H1 (cell line): ENCODE measurements around the gene KLF6. TPM values are rescaled to one million over a fixed set of nuclear protein-coding genes. Genes with fewer than 3 reads are reported as not detected.

Source experiments
- CTCF ChIA-PET: fragments of 300-600 bp; sonication (Branson Sonifier 250); formaldehyde crosslinking; loops from one replicate; lab custom pipeline; 2021; ENCODE audit not compliant: partially characterized antibody; lab: Charles Lee
- POLR2A ChIA-PET: fragments of 300-600 bp; sonication (Branson Sonifier 250); formaldehyde crosslinking; loops from one replicate; lab custom pipeline; 2021; ENCODE audit warnings: inconsistent platforms; ENCODE audit not compliant: partially characterized antibody; lab: Charles Lee
- DNase-seq, 2 experiments: peaks; one replicate each; pipeline versions ENCODE4 v3.0.0 to v3.0.0-alpha.2; 2010 to 2022; ENCODE audit warnings: low spot score in 2 of 2, low read depth in 1 of 2, mixed read lengths in 1 of 2
- FAIRE-seq: peaks from 2 replicates; lab custom pipeline; 2011; peaks lifted over from hg19 to GRCh38; lab: Jason Lieb, UNC
- H2AFZ ChIP-seq: 2 replicates; pipeline ENCODE4 v1.8.1; 2012; ENCODE audit warnings: low read length, inconsistent platforms
- H2AK5ac ChIP-seq: 2 replicates; pipeline ENCODE4 v1.6.1; 2013; ENCODE audit warnings: low read depth, low read length
- H2BK120ac ChIP-seq: replicated peaks from 2 replicates; pipeline ENCODE3; 2013; ENCODE audit warnings: low read depth, low read length, inconsistent platforms
- H2BK12ac ChIP-seq: 2 replicates; pipeline ENCODE4 v1.6.1; 2013; ENCODE audit warnings: low read depth, low read length
- H2BK15ac ChIP-seq: 2 replicates; pipeline ENCODE4 v1.6.1; 2013; ENCODE audit warnings: low read length
- H2BK20ac ChIP-seq: 2 replicates; pipeline ENCODE4 v1.6.1; 2013; ENCODE audit warnings: low read length
- H2BK5ac ChIP-seq: 2 replicates; pipeline ENCODE4 v1.6.1; 2013; ENCODE audit warnings: low read depth, low read length
- H3K14ac ChIP-seq: 2 replicates; pipeline ENCODE4 v1.6.1; 2013; ENCODE audit warnings: inconsistent platforms; ENCODE audit not compliant: insufficient read length
- H3K18ac ChIP-seq: 2 replicates; pipeline ENCODE4 v1.6.1; 2013; ENCODE audit warnings: low read length; ENCODE audit errors: extremely low read depth
- H3K23ac ChIP-seq: 2 replicates; pipeline ENCODE4 v1.6.1; 2013; ENCODE audit warnings: inconsistent platforms; ENCODE audit not compliant: insufficient read length
- H3K23me2 ChIP-seq: 2 replicates; pipeline ENCODE4 v1.6.1; 2013; ENCODE audit warnings: low read depth, low read length
- H3K27ac ChIP-seq: 2 replicates; pipeline ENCODE4 v1.6.1; 2011; ENCODE audit warnings: low read depth, low read length, inconsistent platforms
- H3K27me3 ChIP-seq, 4 experiments: replicated peaks in 1 of 4; 1 replicate in 1 of 4; 2 replicates in 3 of 4; pipeline versions ENCODE4 v1.6.1 to v1.8.1; 2011 to 2013; ENCODE audit warnings: low read length in 3 of 4, mild to moderate bottlenecking in 3 of 4, inconsistent platforms in 2 of 4, mixed read lengths in 2 of 4, moderate library complexity in 1 of 4; ENCODE audit not compliant: control insufficient read depth in 3 of 4, insufficient read depth in 3 of 4; ENCODE audit errors: extremely low read depth in 1 of 4
- H3K36me3 ChIP-seq, 4 experiments: 2 replicates each; pipeline versions ENCODE4 v1.6.1 to v1.8.1; 2011 to 2013; ENCODE audit warnings: mild to moderate bottlenecking in 4 of 4, low read length in 3 of 4, moderate library complexity in 2 of 4, control low read depth in 1 of 4, inconsistent platforms in 1 of 4; ENCODE audit not compliant: insufficient read depth in 4 of 4, control insufficient read depth in 2 of 4
- H3K4ac ChIP-seq: replicated peaks from 2 replicates; pipeline ENCODE3; 2013; ENCODE audit warnings: low read length, low read depth, mixed read lengths, inconsistent platforms; ENCODE audit not compliant: insufficient read length
- H3K4me1 ChIP-seq, 4 experiments: replicated peaks in 1 of 4; 1 replicate in 1 of 4; 2 replicates in 3 of 4; pipeline versions ENCODE4 v1.6.1 to v1.8.1; 2011 to 2013; ENCODE audit warnings: low read length in 3 of 4, inconsistent platforms in 2 of 4, mixed read lengths in 1 of 4; ENCODE audit not compliant: insufficient read depth in 4 of 4, control insufficient read depth in 3 of 4
- H3K4me2 ChIP-seq, 2 experiments: 2 replicates each; pipeline versions ENCODE4 v1.6.1 to v1.8.1; 2011 to 2013; ENCODE audit warnings: low read depth in 2 of 2, low read length in 2 of 2, control low read depth in 1 of 2, inconsistent platforms in 1 of 2, mild to moderate bottlenecking in 1 of 2; ENCODE audit not compliant: insufficient read depth in 1 of 2
- H3K4me3 ChIP-seq, 4 experiments: fragments of 200-600, 300-600 bp in 1 of 4; sonication (generic), shearing (Covaris generic), sonication (Bioruptor Twin) in 1 of 4; 2 replicates each; pipeline versions ENCODE4 v1.5.1 to v1.8.1; 2011 to 2016; ENCODE audit warnings: low read length in 4 of 4, low read depth in 3 of 4, control low read depth in 2 of 4, inconsistent platforms in 2 of 4, mild to moderate bottlenecking in 2 of 4, mixed read lengths in 1 of 4, moderate library complexity in 1 of 4; ENCODE audit not compliant: insufficient read depth in 2 of 4; ENCODE audit errors: extremely low read depth in 1 of 4
- H3K56ac ChIP-seq: replicated peaks from 2 replicates; pipeline ENCODE3; 2013; ENCODE audit warnings: low read depth, mild to moderate bottlenecking, mixed read lengths, low read length, inconsistent platforms; ENCODE audit not compliant: insufficient read length
- H3K79me1 ChIP-seq: 2 replicates; pipeline ENCODE4 v1.6.1; 2013; ENCODE audit warnings: low read depth, low read length, control low read depth
- H3K79me2 ChIP-seq, 2 experiments: 2 replicates each; pipeline versions ENCODE4 v1.6.1 to v1.8.1; 2012 to 2013; ENCODE audit warnings: low read length in 2 of 2, mild to moderate bottlenecking in 2 of 2, inconsistent platforms in 1 of 2; ENCODE audit not compliant: insufficient read depth in 2 of 2, control insufficient read depth in 1 of 2
- H3K9ac ChIP-seq, 4 experiments: replicated peaks in 1 of 4; 1 replicate in 1 of 4; 2 replicates in 3 of 4; pipeline versions ENCODE4 v1.6.1 to v1.8.1; 2011 to 2013; ENCODE audit warnings: low read depth in 3 of 4, low read length in 3 of 4, control low read depth in 2 of 4, mild to moderate bottlenecking in 2 of 4, moderate library complexity in 2 of 4, inconsistent platforms in 1 of 4; ENCODE audit errors: extremely low read depth in 1 of 4
- H3K9me3 ChIP-seq, 2 experiments: 2 replicates each; pipeline versions ENCODE4 v1.6.1 to v1.8.1; 2012 to 2013; ENCODE audit warnings: mild to moderate bottlenecking in 2 of 2, moderate library complexity in 2 of 2, control low read depth in 1 of 2, inconsistent platforms in 1 of 2, low read depth in 1 of 2, low read length in 1 of 2, mixed read lengths in 1 of 2; ENCODE audit not compliant: insufficient read depth in 2 of 2
- H4K20me1 ChIP-seq, 2 experiments: replicated peaks in 1 of 2; 2 replicates each; pipeline versions ENCODE3 to v1.8.1; 2011 to 2013; ENCODE audit warnings: inconsistent platforms in 2 of 2, low read length in 2 of 2, mild to moderate bottlenecking in 1 of 2; ENCODE audit not compliant: insufficient read depth in 2 of 2, control insufficient read depth in 1 of 2
- H4K5ac ChIP-seq: 2 replicates; pipeline ENCODE4 v1.6.1; 2013; ENCODE audit warnings: low read length, low read depth, mixed read lengths, inconsistent platforms; ENCODE audit not compliant: insufficient read length
- H4K8ac ChIP-seq: 2 replicates; pipeline ENCODE4 v1.8.0; 2013; ENCODE audit warnings: mild to moderate bottlenecking, moderate library complexity, low read length, inconsistent platforms; ENCODE audit not compliant: insufficient read depth; ENCODE audit errors: extremely low read depth
- H4K91ac ChIP-seq: replicated peaks from 2 replicates; pipeline ENCODE3; 2013; ENCODE audit warnings: low read length, mixed read lengths, inconsistent platforms; ENCODE audit not compliant: insufficient read length
- BACH1 ChIP-seq: IDR thresholded peaks from 2 replicates; pipeline ENCODE4 v1.6.1; 2012; ENCODE audit warnings: low read length, improper control_type of control experiment
- CBX8 ChIP-seq: fragments of 300-800, 300-1000 bp; sonication (generic); IDR thresholded peaks from 2 replicates; pipeline ENCODE4 v1.7.1; 2016; ENCODE audit warnings: low read depth, low read length, borderline replicate concordance
- CHD1 ChIP-seq: IDR thresholded peaks from 2 replicates; pipeline ENCODE4 v1.6.1; 2012; ENCODE audit warnings: low read depth, low read length, improper control_type of control experiment
- FOSL1 ChIP-seq: IDR thresholded peaks from 2 replicates; pipeline ENCODE4 v1.6.1; 2011; ENCODE audit warnings: mild to moderate bottlenecking, low read depth, low read length, moderate library complexity; ENCODE audit not compliant: insufficient read depth
- NRF1 ChIP-seq: IDR thresholded peaks from 2 replicates; pipeline ENCODE4 v1.6.1; 2011; ENCODE audit warnings: mild to moderate bottlenecking, low read depth, low read length, improper control_type of control experiment
- PHF8 ChIP-seq: fragments of 200-600 bp; sonication (generic); conservative IDR thresholded peaks from 2 replicates; pipeline ENCODE4 v1.7.1; 2012; ENCODE audit warnings: low read depth, mild to moderate bottlenecking, inconsistent platforms, low read length, moderate library complexity
- SAP30 ChIP-seq: fragments of 300-600 bp; sonication (generic); IDR thresholded peaks from 2 replicates; pipeline ENCODE4 v1.7.1; 2012; ENCODE audit warnings: low read length, moderate library complexity, mild to moderate bottlenecking, inconsistent platforms; ENCODE audit not compliant: insufficient read depth, insufficient replicate concordance
- SIRT6 ChIP-seq: IDR thresholded peaks from one replicate; pipeline ENCODE4 v1.7.1; 2012; ENCODE audit warnings: low read length, inconsistent platforms
- SIX5 ChIP-seq: IDR thresholded peaks from 2 replicates; pipeline ENCODE4 v1.6.1; 2011; ENCODE audit warnings: mild to moderate bottlenecking, low read depth, low read length
- SP1 ChIP-seq: IDR thresholded peaks from 2 replicates; pipeline ENCODE4 v1.6.1; 2011; ENCODE audit warnings: low read depth, low read length
- WGBS, 2 experiments: shearing (Covaris generic) in 1 of 2; methylation state at CpG; one replicate each; pipeline versions ENCODE4 v1.1.6 to v1.1.7; 2013 to 2015; ENCODE audit warnings: low lambda C conversion rate in 2 of 2, mixed read lengths in 2 of 2, inconsistent platforms in 1 of 2, low coverage in 1 of 2, missing lambda C conversion rate in 1 of 2; ENCODE audit not compliant: insufficient replicate concordance in 2 of 2, insufficient coverage in 1 of 2, insufficient read length in 1 of 2; ENCODE audit errors: extremely low coverage in 1 of 2, missing lambda C conversion rate in 1 of 2; 5-methylcytosine and 5-hydroxymethylcytosine counted together
- polyA plus RNA-seq, 7 experiments: library from polyadenylated mRNA; depleted of rRNA in 3 of 7; stranded (reverse) in 5 of 7; unstranded in 2 of 7; fragments of >200 nt in 5 of 7; fragments of 200-250 nt in 2 of 7; gene quantifications; 1 replicate in 5 of 7; 2 replicates in 1 of 7; 4 replicates in 1 of 7; pipeline versions ENCODE4 v1.2.1 to v1.2.3, GENCODE V29; 2011 to 2013; ENCODE audit warnings: missing spikeins in 2 of 7, mixed read lengths in 2 of 7
- total RNA-seq: library from RNA; stranded (reverse); fragmentation: NEBNext Ultra II Directional; extraction: Animal tissue kit (Norgen Biotek cat#: 25700); gene quantifications from 2 replicates; pipeline ENCODE4 v1.2.1, GENCODE V29; 2021
- TF ChIP-seq, protein P1 (sequence below): IDR thresholded peaks from 2 replicates; pipeline ENCODE4 v1.6.1; 2012; ENCODE audit warnings: inconsistent platforms

The KLF6 gene
- total and polyA plus RNA-seq, 2 of the 8 experiments (the other 6 are each of a cell fraction or from before 2014, with no cell fraction given): 5.7 to 19.5 TPM

DNA sequence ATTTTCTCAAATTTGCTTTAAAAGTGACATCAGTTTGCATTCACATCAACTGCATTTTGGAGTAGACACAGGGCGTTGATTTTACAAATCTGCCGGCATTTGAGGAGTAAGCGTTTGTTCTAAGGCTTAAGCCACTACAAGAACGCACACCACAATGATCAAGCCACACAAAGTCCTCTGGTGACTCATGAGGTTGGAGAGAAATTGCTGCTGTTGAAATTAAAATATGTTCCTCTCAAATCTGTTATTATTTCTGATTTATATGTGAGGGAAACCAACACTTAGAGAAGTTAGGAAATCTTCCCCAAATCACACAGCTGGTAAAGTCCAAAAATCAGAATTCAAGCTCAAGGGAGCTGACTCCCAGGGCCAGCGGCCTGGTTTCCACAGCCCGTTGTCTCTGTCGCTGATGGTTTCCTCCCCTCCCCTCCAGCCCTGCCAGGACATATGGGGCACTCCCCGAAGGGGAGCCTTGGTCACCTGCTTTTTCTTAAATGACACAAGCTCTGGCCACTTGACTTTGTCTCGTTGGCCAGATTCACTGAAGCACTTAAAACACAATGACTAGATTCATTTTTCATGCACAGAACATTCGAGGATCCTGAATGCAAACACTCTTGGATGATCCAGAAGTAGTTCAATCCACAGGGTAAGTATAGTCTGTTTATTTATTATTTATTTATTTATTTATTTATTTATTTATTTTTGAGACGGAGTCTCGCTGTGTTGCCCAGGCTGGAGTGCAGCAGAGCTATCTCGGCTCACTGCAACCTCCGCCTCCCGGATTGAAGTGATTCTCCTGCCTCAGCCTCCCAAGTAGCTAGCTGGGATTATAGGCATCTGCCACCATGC lies 29.2 kb upstream of the KLF6 start:
- Histone ChIP-seq H2BK12ac (no peak overlapping the region), H4K8ac (no peak overlapping the region), H3K9ac (no peak overlapping the region), H3K18ac (no peak overlapping the region), H3K36me3 (no peaks in the 10 kb centered on the region), H2BK15ac (no peak overlapping the region), H3K4me3 (no peak overlapping the region), H3K23me2 (no peaks in the 10 kb centered on the region), H2AK5ac (no peak overlapping the region), H3K9me3 (no peaks in the 10 kb centered on the region), H3K56ac (no peak overlapping the region), H3K4me1 (no peaks in the 10 kb centered on the region), H2AFZ (no peak overlapping the region), H4K5ac (no peak overlapping the region), H4K20me1 (no peaks in the 10 kb centered on the region), H3K79me1 (no peaks in the 10 kb centered on the region), H4K91ac (no peak overlapping the region), H2BK120ac (no peak overlapping the region), H3K4ac (no peak overlapping the region), H2BK20ac (no peak overlapping the region), H3K4me2 (no peak overlapping the region), H3K23ac (no peak overlapping the region), H3K27me3 (no peaks in the 10 kb centered on the region), H3K27ac (no peak overlapping the region), H2BK5ac (no peak overlapping the region), H3K14ac (no peak overlapping the region), H3K79me2 (no peaks in the 10 kb centered on the region)
- FAIRE-seq (no peak), DNase-seq (no peak)
- ChIA-PET POLR2A (no interaction called here), CTCF (no interaction called here)
- TF ChIP-seq BACH1: no peak
- no peak for TF ChIP-seq SP1
- no peak for TF ChIP-seq FOSL1
- TF ChIP-seq SAP30: no peak
- no peak for TF ChIP-seq CHD1
- no peak for TF ChIP-seq CBX8
- TF ChIP-seq NRF1: no peak
- TF ChIP-seq, protein P1, sequence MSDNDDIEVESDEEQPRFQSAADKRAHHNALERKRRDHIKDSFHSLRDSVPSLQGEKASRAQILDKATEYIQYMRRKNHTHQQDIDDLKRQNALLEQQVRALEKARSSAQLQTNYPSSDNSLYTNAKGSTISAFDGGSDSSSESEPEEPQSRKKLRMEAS: no peak
- no peak for TF ChIP-seq SIX5
- no peak for TF ChIP-seq PHF8
- no peak for TF ChIP-seq SIRT6
- 94% methylated on average over 15 of the region's 15 CpGs; no CpG with 5 or more reads in 1 of the 2 experiments for WGBS, 2 experiments
